Heart right ventricle (tissue), 16 donors: ENCODE data around the gene EYS. TPM values are rescaled to one million over a fixed set of nuclear protein-coding genes. Genes with fewer than 3 reads are reported as not detected.

ENCODE experiments used
- ATAC-seq, 8 donors: fragments of 200-7000 bp; cut with Tn5 transposase; one replicate each; pipeline ENCODE4 v1.9.1; 2020; ENCODE audit warnings: mild to moderate bottlenecking in 8 of 8, moderate library complexity in 8 of 8, moderate number of reproducible peaks in 1 of 8
- DNase-seq, 2 donors: peaks; one replicate each; pipeline ENCODE4 v3.0.0-alpha.2; 2020
- H3K27ac ChIP-seq, 10 donors: fragments of 200-600 bp; sonication (generic) in 2 of 10; one replicate each; pipeline versions ENCODE4 v1.5.0 to v1.8.0; 2020 to 2022; ENCODE audit warnings: mild to moderate bottlenecking in 3 of 10
- H3K27me3 ChIP-seq, 7 donors: fragments of 200-600 bp; one replicate each; pipeline ENCODE4 v1.8.0; 2021 to 2022; ENCODE audit warnings: mild to moderate bottlenecking in 2 of 7
- H3K36me3 ChIP-seq, 9 donors: fragments of 200-600 bp; sonication (generic) in 1 of 9; one replicate each; pipeline versions ENCODE4 v1.5.0 to v1.8.0; 2020 to 2022; ENCODE audit warnings: mild to moderate bottlenecking in 2 of 9
- H3K4me1 ChIP-seq, 9 donors: fragments of 200-600 bp; sonication (generic) in 1 of 9; one replicate each; pipeline versions ENCODE4 v1.5.0 to v1.8.0; 2020 to 2022; ENCODE audit warnings: mild to moderate bottlenecking in 4 of 9
- H3K4me3 ChIP-seq, 10 donors: fragments of 200-600 bp; sonication (generic) in 2 of 10; one replicate each; pipeline versions ENCODE4 v1.5.0 to v1.8.0; 2020 to 2022; ENCODE audit warnings: mild to moderate bottlenecking in 7 of 10, moderate library complexity in 2 of 10
- H3K9me3 ChIP-seq, 11 donors: fragments of 200-600 bp in 10 of 11; sonication (generic) in 2 of 11; one replicate each; pipeline versions ENCODE4 v1.5.0 to v1.8.0; 2013 to 2022; ENCODE audit warnings: mild to moderate bottlenecking in 2 of 11, control low read depth in 1 of 11, moderate library complexity in 1 of 11
- WGBS, 2 donors: extraction: QIAGEN DNeasy Blood & Tissue Kit; methylation state at CpG; one replicate each; pipeline ENCODE4 v1.1.7; 2013; ENCODE audit warnings: inconsistent platforms in 1 of 2; 5-methylcytosine and 5-hydroxymethylcytosine counted together
- intact Hi-C, 10 donors: fragments of 100-400 bp; cut with DNase I; formaldehyde crosslinking; loops; one replicate each; pipeline versions ENCODE4 v1.11.1 to v1.14.2; 2022
- polyA plus RNA-seq, 2 donors: library from polyadenylated mRNA; stranded (reverse); fragments of 200-250 nt; gene quantifications; one replicate each; pipeline ENCODE4 v1.2.3, GENCODE V29; 2013
- total RNA-seq, 10 donors: library from RNA; stranded (reverse); fragmentation: NEBNext Ultra II Directional in 3 of 10; extraction: Animal tissue kit (Norgen Biotek cat#: 25700) in 3 of 10; gene quantifications; one replicate each; pipeline versions ENCODE4 v1.2.1 to v1.2.4, GENCODE V29; 2021 to 2023
- TF ChIP-seq, protein P1 (sequence below), 9 donors: fragments of 200-600 bp; sonication (generic) in 2 of 9; IDR thresholded peaks; one replicate each; pipeline versions ENCODE4 v1.5.0 to v1.8.0; 2021 to 2022; ENCODE audit warnings: antibody characterized with exemption in 9 of 9, mild to moderate bottlenecking in 5 of 9, moderate library complexity in 1 of 9
- donor health status: Arrhythmogenic right ventricular cardiomyopathy.
- donor health status: ischemic (EF 13 %, LVEDD 7.1; RV severe dilation, severe dysfunction).
- donor health status: healthy with polysubstance abuse.
- donor health status: DM: no; HTN: yes; CAD: no.
- donor health status: DM: no; HTN: no; CAD: no.
- donor health status: ischemic (EF 25% LVEDD 6.9; RV normal size, moderate dysfunction).
- donor health status: ischemic (EF 25% LVEDD 5.7; RV mildly dilated, moderate dysfunction).
- donor health status: healthy.
- donor health status: DM: yes; HTN: yes; CAD: no.
- donor health status: Ischemic cardiomyopathy.
- donor health status: ischemic (EF 35%, LVEDD 5.7; RV mildly dilated, moderate dysfunction).
- donor health status: nonischemic (EF 11% LVEDD 7.7; RV severe dilation, severe dysfunction).
- donor health status: DM: yes; HTN: yes; CAD: no.
- donor health status: PGD.
- donor health status: ischemic (EF 29% LVEDD 5.4; RV normal size, mild dysfunction).
- donor health status: nonischemic (EF 23%, LVEDD 6.1; RV moderate dilation, normal function).

The EYS gene
- total and polyA plus RNA-seq, 12 donors = 0.02 to 0.40 (median 0.18) TPM; not detected in 8

DNA sequence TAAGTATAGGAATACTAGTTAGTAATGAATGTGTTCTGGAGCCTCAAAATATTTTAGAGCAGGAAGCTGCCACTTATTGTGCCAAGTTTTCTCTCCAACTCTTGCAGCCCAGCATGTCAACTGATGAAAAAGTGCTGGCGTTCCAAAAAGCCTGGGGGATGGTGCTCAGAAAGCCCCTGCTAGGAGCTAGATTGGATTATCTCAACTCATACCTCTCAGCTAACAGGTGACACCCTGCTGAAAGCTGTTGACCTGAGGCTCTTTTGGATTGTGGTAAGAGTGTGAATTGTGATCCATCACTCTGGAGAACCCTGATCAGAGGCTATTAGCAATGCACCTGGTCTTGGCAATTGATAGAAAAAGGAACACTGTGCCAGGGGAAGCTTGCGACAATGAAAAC is 580.4 kb downstream of the EYS start:
- DNase-seq = no peak

GRCh38 chr6:65123521-65123920 is 583.5 kb downstream of the EYS start:
- TF ChIP-seq, protein P1, sequence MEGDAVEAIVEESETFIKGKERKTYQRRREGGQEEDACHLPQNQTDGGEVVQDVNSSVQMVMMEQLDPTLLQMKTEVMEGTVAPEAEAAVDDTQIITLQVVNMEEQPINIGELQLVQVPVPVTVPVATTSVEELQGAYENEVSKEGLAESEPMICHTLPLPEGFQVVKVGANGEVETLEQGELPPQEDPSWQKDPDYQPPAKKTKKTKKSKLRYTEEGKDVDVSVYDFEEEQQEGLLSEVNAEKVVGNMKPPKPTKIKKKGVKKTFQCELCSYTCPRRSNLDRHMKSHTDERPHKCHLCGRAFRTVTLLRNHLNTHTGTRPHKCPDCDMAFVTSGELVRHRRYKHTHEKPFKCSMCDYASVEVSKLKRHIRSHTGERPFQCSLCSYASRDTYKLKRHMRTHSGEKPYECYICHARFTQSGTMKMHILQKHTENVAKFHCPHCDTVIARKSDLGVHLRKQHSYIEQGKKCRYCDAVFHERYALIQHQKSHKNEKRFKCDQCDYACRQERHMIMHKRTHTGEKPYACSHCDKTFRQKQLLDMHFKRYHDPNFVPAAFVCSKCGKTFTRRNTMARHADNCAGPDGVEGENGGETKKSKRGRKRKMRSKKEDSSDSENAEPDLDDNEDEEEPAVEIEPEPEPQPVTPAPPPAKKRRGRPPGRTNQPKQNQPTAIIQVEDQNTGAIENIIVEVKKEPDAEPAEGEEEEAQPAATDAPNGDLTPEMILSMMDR (IDR thresholded peaks at IDR 0.05) = no peak
- no peaks in the 10 kb centered on the region for H3K4me1 ChIP-seq
- no peaks in the 10 kb centered on the region for H3K9me3 ChIP-seq
- intact Hi-C loops = no loop called here
- H3K27me3 ChIP-seq = no peaks in the 10 kb centered on the region
- peak in 1 of 8 donors; percentile 14 for ATAC-seq
- H3K4me3 ChIP-seq = peak overlapping the region in 1 of 10 donors; percentile 9
- no peak for DNase-seq
- no peaks in the 10 kb centered on the region for H3K36me3 ChIP-seq
- WGBS, 2 donors = 66 to 68% methylated on average over 1 of the region's 1 CpG
- H3K27ac ChIP-seq = no peak overlapping the region

More for the DNA sequence above, 580.4 kb downstream of the EYS start:
- WGBS, 2 donors = 54 to 64% methylated on average over 2 of the region's 2 CpGs
- TF ChIP-seq, protein P1 (IDR thresholded peaks at IDR 0.05) = no peak
- Histone ChIP-seq H3K27me3 (no peaks in the 10 kb centered on the region), H3K4me1 (no peaks in the 10 kb centered on the region), H3K36me3 (no peaks in the 10 kb centered on the region), H3K9me3 (no peaks in the 10 kb centered on the region), H3K27ac (no peak overlapping the region), H3K4me3 (no peak overlapping the region)
- intact Hi-C loops = no loop called here
- no peak for ATAC-seq

- H3K27ac ChIP-seq = no peak overlapping the region
- H3K36me3 ChIP-seq = no peaks in the 10 kb centered on the region
- WGBS, 2 donors = 82 to 87% methylated on average over 3 of the region's 3 CpGs
- TF ChIP-seq, protein P1 (IDR thresholded peaks at IDR 0.05) = no peak
- no peaks in the 10 kb centered on the region for H3K4me1 ChIP-seq
- DNase-seq (no peak), ATAC-seq (no peak)
- intact Hi-C loops = no loop called here
- no peak overlapping the region for H3K4me3 ChIP-seq
- peaks cover 0 to 2% (median 0%) of the 10 kb centered on the region in 11 donors for H3K9me3 ChIP-seq
- H3K27me3 ChIP-seq = no peaks in the 10 kb centered on the region
Measured at GRCh38 chr6:65117817-65118409, 589.1 kb downstream of the EYS start.

DNA sequence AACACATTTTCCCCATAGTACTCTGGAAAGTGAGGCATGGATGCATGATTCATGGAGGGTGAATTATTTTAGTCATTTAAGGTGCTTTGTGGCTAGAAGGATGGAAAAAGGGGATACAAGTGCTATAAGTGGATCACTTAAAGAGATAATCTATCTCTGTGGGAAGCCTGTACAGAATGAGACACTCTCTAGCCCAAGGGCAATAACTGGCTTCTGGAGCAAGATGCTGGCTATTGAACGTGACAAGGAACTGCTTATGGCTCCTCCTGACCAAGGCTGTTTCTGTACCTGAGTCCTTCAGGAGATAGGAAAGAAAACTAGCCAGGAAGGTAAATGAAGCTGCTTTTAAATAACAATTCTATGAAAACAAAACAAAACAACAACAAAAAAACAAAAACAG is 590.7 kb downstream of the EYS start:
- no peaks in the 10 kb centered on the region for H3K27me3 ChIP-seq
- no peaks in the 10 kb centered on the region for H3K4me1 ChIP-seq
- TF ChIP-seq, protein P1 (IDR thresholded peaks at IDR 0.05) = no peak
- H3K27ac ChIP-seq = no peak overlapping the region
- intact Hi-C loops = no loop called here
- H3K36me3 ChIP-seq = no peaks in the 10 kb centered on the region
- no peak for ATAC-seq
- H3K9me3 ChIP-seq = peaks cover 0 to 3% (median 0%) of the 10 kb centered on the region in 11 donors
- no peak for DNase-seq
- no peak overlapping the region for H3K4me3 ChIP-seq
- WGBS, 2 donors = 44 to 67% methylated on average over 1 of the region's 1 CpG
